Gastrocnemius medialis (tissue), 4 donors: ENCODE results near the gene INPP5F.

Experiments
- POLR2A ChIP-seq, 2 donors: fragments of 450-650 bp; IDR thresholded peaks; one replicate each; pipeline ENCODE4 v1.6.1; 2017; ENCODE audit warnings: antibody characterized with exemption in 2 of 2, mild to moderate bottlenecking in 2 of 2, moderate library complexity in 2 of 2
- TF ChIP-seq, protein P1 (sequence below), 5 experiments: fragments of 450-650 bp in 3 of 5; fragments of 200-600 bp in 2 of 5; sonication (generic) in 2 of 5; IDR thresholded peaks in 4 of 5; conservative IDR thresholded peaks in 1 of 5; 1 replicate in 4 of 5; 2 replicates in 1 of 5; pipeline ENCODE4 v1.5.1; 2016 to 2019; ENCODE audit warnings: antibody characterized with exemption in 5 of 5, mild to moderate bottlenecking in 3 of 5, moderate library complexity in 3 of 5

- no peak for TF ChIP-seq POLR2A (IDR thresholded peaks at IDR 0.05)
- TF ChIP-seq, protein P1, sequence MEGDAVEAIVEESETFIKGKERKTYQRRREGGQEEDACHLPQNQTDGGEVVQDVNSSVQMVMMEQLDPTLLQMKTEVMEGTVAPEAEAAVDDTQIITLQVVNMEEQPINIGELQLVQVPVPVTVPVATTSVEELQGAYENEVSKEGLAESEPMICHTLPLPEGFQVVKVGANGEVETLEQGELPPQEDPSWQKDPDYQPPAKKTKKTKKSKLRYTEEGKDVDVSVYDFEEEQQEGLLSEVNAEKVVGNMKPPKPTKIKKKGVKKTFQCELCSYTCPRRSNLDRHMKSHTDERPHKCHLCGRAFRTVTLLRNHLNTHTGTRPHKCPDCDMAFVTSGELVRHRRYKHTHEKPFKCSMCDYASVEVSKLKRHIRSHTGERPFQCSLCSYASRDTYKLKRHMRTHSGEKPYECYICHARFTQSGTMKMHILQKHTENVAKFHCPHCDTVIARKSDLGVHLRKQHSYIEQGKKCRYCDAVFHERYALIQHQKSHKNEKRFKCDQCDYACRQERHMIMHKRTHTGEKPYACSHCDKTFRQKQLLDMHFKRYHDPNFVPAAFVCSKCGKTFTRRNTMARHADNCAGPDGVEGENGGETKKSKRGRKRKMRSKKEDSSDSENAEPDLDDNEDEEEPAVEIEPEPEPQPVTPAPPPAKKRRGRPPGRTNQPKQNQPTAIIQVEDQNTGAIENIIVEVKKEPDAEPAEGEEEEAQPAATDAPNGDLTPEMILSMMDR (IDR thresholded peaks at IDR 0.05 in 4 of 5, conservative IDR thresholded peaks at IDR 0.05 in 1 of 5), result no peak
Observed at GRCh38 chr10:119758448-119759195, 32.8 kb downstream of the INPP5F start.
